Vagina (tissue), 2 donors: Measurements from ENCODE around the gene NKAIN4. TPM values are rescaled to one million over a fixed set of nuclear protein-coding genes. Genes with fewer than 3 reads are reported as not detected.

Experiments used
- DNase-seq, 2 donors: peaks; one replicate each; pipeline ENCODE4 v3.0.0-alpha.2; 2017; ENCODE audit errors: extremely low spot score in 2 of 2
- H3K27ac ChIP-seq: fragments of 200-600 bp; sonication (generic); one replicate; pipeline ENCODE4 v1.5.1; 2019
- H3K27me3 ChIP-seq: fragments of 200-600 bp; sonication (generic); one replicate; pipeline ENCODE4 v1.5.1; 2019
- H3K36me3 ChIP-seq, 2 donors: fragments of 200-600 bp; sonication (generic); one replicate each; pipeline ENCODE4 v1.5.1; 2017 to 2019
- H3K4me1 ChIP-seq: fragments of 200-600 bp; sonication (generic); one replicate; pipeline ENCODE4 v1.5.1; 2019
- H3K4me3 ChIP-seq, 2 donors: fragments of 200-600 bp; sonication (generic); 1 replicate in 1 of 2; 2 replicates in 1 of 2; pipeline ENCODE4 v1.5.1; 2016 to 2019
- H3K9me3 ChIP-seq: fragments of 200-600 bp; sonication (generic); one replicate; pipeline ENCODE4 v1.5.1; 2019
- CTCF ChIP-seq, 3 experiments: fragments of 450-650 bp in 2 of 3; fragments of 200-600 bp in 1 of 3; sonication (generic) in 1 of 3; IDR thresholded peaks; one replicate each; pipeline ENCODE4 v1.5.1; 2017 to 2019; ENCODE audit warnings: antibody characterized with exemption in 3 of 3, mild to moderate bottlenecking in 2 of 3, moderate library complexity in 2 of 3
- POLR2A ChIP-seq, 2 donors: fragments of 450-650 bp; IDR thresholded peaks; one replicate each; pipeline ENCODE4 v1.6.1; 2017; ENCODE audit warnings: antibody characterized with exemption in 2 of 2, mild to moderate bottlenecking in 2 of 2, moderate library complexity in 2 of 2
- POLR2AphosphoS5 ChIP-seq, 2 donors: sonication (generic); formaldehyde crosslinking; IDR thresholded peaks; one replicate each; pipeline ENCODE4 v1.9.0; 2017; ENCODE audit warnings: antibody characterized with exemption in 2 of 2, mild to moderate bottlenecking in 2 of 2, low read depth in 1 of 2; ENCODE audit not compliant: insufficient read depth in 1 of 2
- intact Hi-C: fragments of 100-400 bp; cut with DNase I; formaldehyde crosslinking; loops from one replicate; pipeline ENCODE4 v1.15.1; 2023
- total RNA-seq: library from RNA; depleted of rRNA; stranded (reverse); fragments of >200 nt; gene quantifications from one replicate; pipeline ENCODE4 v1.2.3, GENCODE V29; 2016

The NKAIN4 gene
- total RNA-seq, 1 donor from 2014 or later, result not detected

GRCh38 chr20:63212792-63213191 is 41.5 kb downstream of the NKAIN4 start:
- H3K9me3 ChIP-seq, result no peaks in the 10 kb centered on the region
- DNase-seq, result no peak
- no peaks in the 10 kb centered on the region for H3K27me3 ChIP-seq
- peaks cover 0 to 45% of the 10 kb centered on the region in 2 donors for H3K36me3 ChIP-seq
- intact Hi-C loops, result no loop called here
- peaks cover 58% of the 10 kb centered on the region for H3K4me1 ChIP-seq
- no peak overlapping the region for H3K27ac ChIP-seq
- no peak overlapping the region for H3K4me3 ChIP-seq
- no peak for TF ChIP-seq POLR2A (IDR thresholded peaks at IDR 0.05)
- TF ChIP-seq POLR2AphosphoS5 (IDR thresholded peaks at IDR 0.05; ENCODE audit: insufficient read depth in 1 of 2, low read depth in 1 of 2), result no peak
- TF ChIP-seq CTCF (IDR thresholded peaks at IDR 0.05), result no peak

- Histone ChIP-seq H3K36me3 (peaks cover 0 to 45% of the 10 kb centered on the region in 2 donors), H3K27ac (no peak overlapping the region)
These were observed 41.9 kb downstream of the NKAIN4 start for GRCh38 chr20:63212393-63212730.

DNA sequence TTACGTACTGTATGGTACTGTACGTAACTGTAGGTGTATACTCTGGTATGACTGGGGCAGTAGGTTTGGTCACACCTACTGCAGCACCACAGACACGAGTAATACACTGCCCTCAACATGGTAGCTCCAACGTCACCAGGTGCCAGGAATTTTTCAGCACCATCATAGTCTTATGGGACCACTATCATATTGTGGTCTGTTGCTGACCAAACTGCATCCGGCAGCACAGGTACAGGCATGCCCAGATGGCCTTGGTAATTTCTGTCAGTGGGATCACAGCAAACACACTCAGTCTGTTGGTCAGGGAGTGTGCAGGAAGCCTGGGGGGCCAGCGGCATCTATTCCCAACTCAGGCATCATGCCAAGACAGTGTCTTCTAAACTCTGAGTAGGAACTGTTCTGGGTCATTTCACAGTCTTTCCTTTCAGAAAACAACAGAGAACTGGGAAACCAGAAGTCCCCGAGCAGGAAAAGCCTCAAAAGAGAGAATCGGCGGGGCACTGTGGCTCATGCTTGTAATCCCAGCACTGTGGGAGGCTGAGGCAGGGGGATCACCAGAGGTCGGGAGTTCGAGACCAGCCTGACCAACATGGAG is 44.2 kb downstream of the NKAIN4 start:
- Histone ChIP-seq H3K27me3 (no peaks in the 10 kb centered on the region), H3K4me3 (no peak overlapping the region), H3K9me3 (no peaks in the 10 kb centered on the region), H3K36me3 (peaks cover 0 to 45% of the 10 kb centered on the region in 2 donors), H3K27ac (no peak overlapping the region), H3K4me1 (peaks cover 48% of the 10 kb centered on the region)
- DNase-seq, result no peak
- TF ChIP-seq POLR2AphosphoS5 (IDR thresholded peaks at IDR 0.05; ENCODE audit: insufficient read depth in 1 of 2, low read depth in 1 of 2), result no peak
- TF ChIP-seq POLR2A (IDR thresholded peaks at IDR 0.05), result no peak
- no peak for TF ChIP-seq CTCF (IDR thresholded peaks at IDR 0.05)
- intact Hi-C loops, result no loop called here

More at GRCh38 chr20:63212393-63212730, 41.9 kb downstream of the NKAIN4 start:
- Histone ChIP-seq H3K9me3 (no peaks in the 10 kb centered on the region), H3K27me3 (no peaks in the 10 kb centered on the region), H3K4me3 (no peak overlapping the region), H3K4me1 (peaks cover 58% of the 10 kb centered on the region)
- TF ChIP-seq POLR2AphosphoS5 (IDR thresholded peaks at IDR 0.05; ENCODE audit: insufficient read depth in 1 of 2, low read depth in 1 of 2), result no peak
- no peak for TF ChIP-seq POLR2A (IDR thresholded peaks at IDR 0.05)
- no peak for TF ChIP-seq CTCF (IDR thresholded peaks at IDR 0.05)
- intact Hi-C loops, result no loop called here
- DNase-seq, result no peak

DNA sequence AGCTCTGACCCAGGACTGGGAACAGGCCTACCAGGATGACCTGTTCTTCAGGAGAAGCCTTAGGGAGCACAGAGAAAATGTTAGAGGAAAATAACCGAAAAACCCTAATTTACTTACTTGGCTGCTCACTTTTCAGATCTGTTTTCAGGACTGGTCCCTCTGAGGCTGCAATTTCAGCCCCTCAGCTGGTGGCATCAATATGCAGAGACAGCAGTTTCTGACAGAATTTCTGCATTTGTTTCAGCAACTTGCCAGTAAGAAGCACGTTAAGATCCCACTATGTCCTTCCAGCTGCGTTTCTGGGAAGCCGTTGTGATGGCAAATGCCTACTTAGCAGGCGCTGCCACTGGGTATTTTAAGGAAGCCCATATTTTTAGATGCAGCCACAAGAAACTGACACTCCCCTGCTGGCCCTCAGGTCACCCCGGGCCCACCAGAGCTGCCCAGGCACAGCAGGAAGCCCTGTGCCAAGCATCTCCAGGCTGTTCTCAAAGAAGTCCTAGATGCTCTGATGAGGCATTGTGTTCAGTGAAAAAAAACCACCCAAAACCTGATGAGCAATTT is 45.8 kb downstream of the NKAIN4 start:
- DNase-seq, result no peak
- H3K27ac ChIP-seq, result no peak overlapping the region
- H3K4me3 ChIP-seq, result no peak overlapping the region
- intact Hi-C loops, result no loop called here
- peaks cover 31% of the 10 kb centered on the region for H3K4me1 ChIP-seq
- TF ChIP-seq CTCF (IDR thresholded peaks at IDR 0.05), result no peak
- TF ChIP-seq POLR2AphosphoS5 (IDR thresholded peaks at IDR 0.05; ENCODE audit: insufficient read depth in 1 of 2, low read depth in 1 of 2), result no peak
- TF ChIP-seq POLR2A (IDR thresholded peaks at IDR 0.05), result no peak
- no peaks in the 10 kb centered on the region for H3K27me3 ChIP-seq
- peaks cover 0 to 42% of the 10 kb centered on the region in 2 donors for H3K36me3 ChIP-seq
- H3K9me3 ChIP-seq, result no peaks in the 10 kb centered on the region

GRCh38 chr20:63206878-63207277 is 47.4 kb downstream of the NKAIN4 start:
- Histone ChIP-seq H3K4me1 (peaks cover 15% of the 10 kb centered on the region), H3K27ac (no peak overlapping the region), H3K4me3 (no peak overlapping the region), H3K36me3 (peaks cover 0 to 42% of the 10 kb centered on the region in 2 donors), H3K27me3 (no peaks in the 10 kb centered on the region), H3K9me3 (no peaks in the 10 kb centered on the region)
- intact Hi-C loops, result no loop called here
- no peak for DNase-seq
- TF ChIP-seq CTCF (IDR thresholded peaks at IDR 0.05) (no peak), POLR2A (IDR thresholded peaks at IDR 0.05) (no peak), POLR2AphosphoS5 (IDR thresholded peaks at IDR 0.05; ENCODE audit: insufficient read depth in 1 of 2, low read depth in 1 of 2) (no peak)
